SH-SY5Y (cell line): ENCODE results near the gene APLP2.

Source experiments
- GATA2 ChIP-seq: IDR thresholded peaks from 2 replicates; pipeline ENCODE4 v1.6.1; 2011; ENCODE audit warnings: mild to moderate bottlenecking, low read depth, low read length
- GATA3 ChIP-seq: IDR thresholded peaks from 2 replicates; pipeline ENCODE4 v1.6.1; 2011; ENCODE audit warnings: low read depth, mild to moderate bottlenecking, low read length, moderate library complexity

DNA sequence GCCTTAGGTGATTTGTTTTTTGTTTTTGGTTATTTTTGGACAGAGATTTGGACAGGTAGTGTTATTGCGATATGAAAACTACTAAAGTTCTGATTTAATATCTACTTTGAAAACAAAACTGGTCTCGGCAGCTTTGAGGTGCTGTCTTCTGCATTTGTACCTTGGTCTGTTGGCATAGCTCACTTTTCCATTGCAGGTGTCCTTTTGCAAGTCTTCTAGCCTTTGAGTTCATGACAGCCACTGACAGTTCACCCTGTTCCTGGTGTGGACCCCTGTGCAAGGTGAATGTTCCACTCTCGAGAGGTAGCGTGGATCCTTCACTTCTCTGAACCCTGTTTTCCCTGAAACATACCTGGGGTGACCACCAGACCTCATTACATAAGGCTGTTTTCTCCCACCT is 45.0 kb downstream of the APLP2 start:
- no peak for TF ChIP-seq GATA2
- no peak for TF ChIP-seq GATA3
